Transverse colon (tissue), 4 donors: ENCODE data around the gene ETV4.

Experiments used
- CTCF ChIP-seq, 5 experiments: fragments of 200-600 bp in 3 of 5; fragments of 450-650 bp in 2 of 5; sonication (generic) in 3 of 5; IDR thresholded peaks; 1 replicate in 2 of 5; 2 replicates in 3 of 5; pipeline ENCODE4 v1.5.1; 2016 to 2017; ENCODE audit warnings: antibody characterized with exemption in 5 of 5, inconsistent platforms in 3 of 5, mild to moderate bottlenecking in 2 of 5, moderate library complexity in 1 of 5
- EP300 ChIP-seq: sonication (generic); formaldehyde crosslinking; IDR thresholded peaks from one replicate; pipeline ENCODE4 v1.6.1; 2017; ENCODE audit warnings: antibody characterized with exemption, low read depth
- POLR2A ChIP-seq: fragments of 450-650 bp; IDR thresholded peaks from one replicate; pipeline ENCODE4 v1.6.1; 2016; ENCODE audit warnings: antibody characterized with exemption, mild to moderate bottlenecking, moderate library complexity
- POLR2AphosphoS5 ChIP-seq, 3 donors: sonication (generic); formaldehyde crosslinking; IDR thresholded peaks; one replicate each; pipeline ENCODE4 v1.6.1; 2016; ENCODE audit warnings: antibody characterized with exemption in 3 of 3

DNA sequence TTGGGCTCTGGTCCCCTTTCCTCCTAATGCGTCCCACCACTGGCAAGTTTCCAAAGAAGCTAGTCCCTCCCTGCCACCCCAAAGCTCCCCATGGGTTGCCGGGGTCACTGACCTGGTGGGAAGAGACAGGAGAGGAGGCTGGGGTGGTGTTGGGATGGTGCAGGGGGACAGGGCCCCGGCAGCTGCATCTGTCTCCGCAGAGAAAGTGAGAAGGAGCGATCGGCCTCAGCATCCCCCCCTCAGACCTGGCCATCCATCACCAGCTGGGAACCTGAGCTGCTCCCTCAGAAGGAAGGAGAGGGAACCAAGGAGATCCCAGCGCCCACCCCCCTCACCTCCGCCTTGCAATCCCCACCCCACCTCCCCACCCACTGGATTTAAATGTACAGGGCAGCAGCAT, 3.3 kb downstream of the ETV4 start:
- TF ChIP-seq EP300 (no peak), POLR2A (no peak), CTCF (IDR thresholded peaks at IDR 0.05) (no peak), POLR2AphosphoS5 (IDR thresholded peaks at IDR 0.05) (no peak)
